Measurements from ENCODE around the gene DUOXA1.
"Not testable (repeated sequence)": the region's sequence is repeated elsewhere in the genome, so short reads cannot be mapped to it uniquely, and the experiment has no call there.

The DUOXA1 gene

DNA sequence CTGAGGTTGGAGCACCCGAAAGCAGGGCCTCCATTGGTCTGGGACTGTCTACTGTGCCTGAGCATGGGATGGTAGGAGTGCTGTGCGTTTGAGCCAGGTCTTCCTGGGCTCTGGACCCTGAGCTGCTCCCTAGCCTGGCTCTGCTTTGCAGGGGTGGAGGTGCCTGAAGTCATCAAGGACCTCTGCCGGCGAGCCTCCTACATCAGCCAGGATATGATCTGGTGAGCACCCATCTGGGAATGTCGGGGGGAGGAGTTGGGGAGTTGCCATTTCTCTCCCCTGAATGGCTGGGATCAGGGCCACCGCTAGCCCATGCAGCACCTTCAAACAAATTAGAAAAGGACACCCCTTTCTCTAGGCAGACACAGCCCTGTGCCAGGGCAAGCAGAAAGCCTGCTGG is 20.8 kb upstream of the DUOXA1 start:
- DNase-seq = no peak

DNA sequence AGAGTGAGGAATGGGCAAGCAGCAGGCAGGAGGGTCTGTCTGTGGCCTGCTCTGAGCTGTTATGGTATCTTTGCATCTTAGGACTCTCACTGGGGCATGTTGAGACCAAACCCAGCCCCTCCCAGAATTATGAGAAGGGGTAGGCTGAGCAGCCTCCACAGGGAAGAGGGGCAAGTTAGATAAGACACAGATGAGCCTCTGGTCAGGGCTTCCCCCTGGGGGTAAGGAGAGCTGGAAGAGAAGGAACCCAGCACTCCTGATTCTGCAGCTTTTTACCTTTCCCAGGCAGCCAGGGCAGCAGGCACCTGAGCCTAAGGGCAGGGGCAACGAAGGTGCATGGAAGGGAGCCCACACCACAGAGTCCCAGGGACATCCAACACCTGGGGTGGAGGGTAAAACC is 19.4 kb upstream of the DUOXA1 start:
- no peak for DNase-seq

DNA sequence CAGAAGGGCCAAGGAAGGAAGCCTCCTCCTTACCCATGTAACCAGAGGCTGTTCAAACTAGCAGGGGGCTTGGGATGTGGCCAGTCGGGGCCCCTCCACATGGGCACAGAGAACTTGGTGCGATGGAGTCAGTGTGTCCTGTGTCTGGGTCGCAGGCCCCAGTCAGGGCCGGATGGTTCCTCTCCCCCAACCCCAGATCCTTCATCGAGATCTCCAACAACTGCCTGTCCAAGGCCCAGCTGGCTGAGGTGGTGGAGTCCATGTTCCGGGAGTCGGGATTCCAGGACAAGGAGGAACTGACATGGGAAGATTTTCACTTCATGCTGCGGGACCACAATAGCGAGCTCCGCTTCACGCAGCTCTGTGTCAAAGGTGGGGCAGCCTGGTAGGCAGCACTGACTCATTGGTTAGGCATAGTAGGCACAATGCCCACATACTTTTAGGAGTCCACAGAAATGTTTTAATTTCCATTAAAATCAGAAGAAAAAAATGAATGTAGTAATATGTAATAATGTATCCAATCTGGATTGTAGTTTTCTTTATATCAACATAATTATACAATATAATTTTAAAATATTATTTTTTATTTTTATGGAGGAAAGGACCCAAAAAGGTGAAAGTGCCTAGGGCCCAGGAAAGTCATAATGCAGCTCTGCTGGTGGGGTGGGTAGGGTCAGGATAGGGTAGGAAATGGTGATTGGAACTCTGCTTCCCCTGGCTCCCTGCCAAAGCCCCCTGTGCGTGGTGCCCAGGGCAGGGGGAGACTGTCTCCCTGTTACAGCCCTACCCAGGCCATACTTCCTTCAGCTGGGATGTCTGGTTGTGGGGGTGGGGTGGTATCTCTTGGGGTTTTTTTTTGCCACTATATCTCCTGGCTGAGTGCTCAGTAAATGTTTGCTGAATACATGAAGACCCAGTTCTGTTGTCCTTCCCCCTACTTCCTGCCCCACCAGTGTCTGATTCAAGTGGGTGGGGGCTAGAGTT is 18.7 kb upstream of the DUOXA1 start:
- DNase-seq = no peak

DNA sequence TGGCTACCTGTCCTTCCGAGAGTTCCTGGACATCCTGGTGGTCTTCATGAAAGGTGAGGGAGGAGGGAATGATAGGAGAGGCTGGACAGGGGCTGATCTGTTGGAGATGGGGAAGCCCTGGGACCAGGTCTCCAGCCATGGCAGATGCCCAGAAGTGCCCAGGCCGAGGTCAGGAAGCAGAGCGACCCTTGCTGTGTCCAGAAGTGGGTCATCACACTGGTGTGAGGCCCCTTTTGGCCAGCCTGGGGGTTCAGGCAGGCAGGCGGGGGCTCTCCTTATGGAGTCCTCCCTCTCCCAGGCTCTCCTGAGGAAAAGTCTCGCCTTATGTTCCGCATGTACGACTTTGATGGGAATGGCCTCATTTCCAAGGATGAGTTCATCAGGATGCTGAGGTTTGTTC is 17.9 kb upstream of the DUOXA1 start:
- DNase-seq = no peak

DNA sequence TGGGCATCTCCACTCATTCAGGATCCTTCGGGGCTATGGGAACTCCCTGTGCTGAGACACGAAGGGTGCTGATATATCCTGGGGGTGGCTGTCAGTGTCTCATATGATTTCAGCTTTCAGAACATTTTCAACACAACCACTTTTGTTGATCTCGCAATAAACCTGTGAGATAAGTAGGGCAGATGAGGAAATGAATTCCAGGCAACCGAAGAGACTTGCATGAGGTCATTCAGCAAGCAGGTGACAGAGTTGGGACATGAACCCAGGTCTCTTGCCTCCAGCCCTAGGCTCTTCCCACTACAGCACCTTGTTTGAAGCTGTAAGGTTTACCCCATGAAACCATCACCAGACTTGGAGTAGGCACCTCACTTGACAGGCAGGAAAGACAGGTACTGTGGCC is 16.7 kb upstream of the DUOXA1 start:
- DNase-seq = no peak

DNA sequence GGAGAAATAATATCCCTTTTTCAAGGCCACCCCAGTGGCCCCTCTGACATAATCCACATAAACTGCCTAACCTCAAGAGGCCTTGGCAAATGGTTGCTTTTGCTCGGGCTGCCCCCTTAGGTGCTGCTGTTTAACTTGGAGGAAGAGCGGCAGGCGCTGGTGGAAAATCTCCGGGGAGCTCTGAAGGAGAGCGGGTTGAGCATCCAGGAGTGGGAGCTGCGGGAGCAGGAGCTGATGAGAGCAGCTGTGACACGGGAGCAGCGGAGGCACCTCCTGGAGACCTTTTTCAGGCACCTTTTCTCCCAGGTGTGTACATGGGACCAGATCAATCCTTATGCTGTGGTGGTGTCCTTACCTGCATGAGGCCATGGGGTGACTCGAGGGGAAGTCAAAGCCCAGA is 15.1 kb upstream of the DUOXA1 start:
- no peak for DNase-seq

DNA sequence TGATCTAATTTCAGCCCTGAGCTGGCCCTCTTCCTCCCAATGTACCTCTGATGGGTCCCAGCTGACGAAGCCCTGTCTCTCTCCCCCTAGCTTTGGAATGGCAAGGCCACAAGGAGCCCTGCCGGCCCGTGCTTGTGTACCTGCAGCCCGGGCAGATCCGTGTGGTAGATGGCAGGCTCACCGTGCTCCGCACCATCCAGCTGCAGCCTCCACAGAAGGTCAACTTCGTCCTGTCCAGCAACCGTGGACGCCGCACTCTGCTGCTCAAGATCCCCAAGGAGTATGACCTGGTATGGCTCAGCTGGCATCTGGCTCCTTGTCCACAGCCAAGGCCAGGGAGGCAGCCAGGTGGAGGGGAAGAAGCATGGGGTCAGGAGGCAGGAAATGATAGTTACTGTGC is 14.3 kb upstream of the DUOXA1 start:
- DNase-seq = no peak

DNA sequence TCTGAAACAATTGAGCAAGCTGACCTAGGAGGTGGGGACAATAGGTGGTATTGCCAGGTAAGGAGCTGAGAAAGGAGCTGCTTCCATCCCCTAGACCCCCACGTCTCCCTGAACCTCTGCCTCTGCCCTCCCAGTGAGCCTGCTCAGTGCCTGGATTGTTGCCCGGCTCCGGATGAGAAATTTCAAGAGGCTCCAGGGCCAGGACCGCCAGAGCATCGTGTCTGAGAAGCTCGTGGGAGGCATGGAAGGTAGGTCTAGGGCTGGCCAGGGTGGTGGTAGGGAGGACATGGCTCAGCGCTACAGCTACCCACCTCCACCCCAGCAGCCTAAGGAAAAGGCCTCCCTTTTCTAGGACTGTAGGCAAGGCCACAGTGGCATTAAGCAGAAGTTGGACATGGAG is 13.4 kb upstream of the DUOXA1 start:
- no peak for DNase-seq

DNA sequence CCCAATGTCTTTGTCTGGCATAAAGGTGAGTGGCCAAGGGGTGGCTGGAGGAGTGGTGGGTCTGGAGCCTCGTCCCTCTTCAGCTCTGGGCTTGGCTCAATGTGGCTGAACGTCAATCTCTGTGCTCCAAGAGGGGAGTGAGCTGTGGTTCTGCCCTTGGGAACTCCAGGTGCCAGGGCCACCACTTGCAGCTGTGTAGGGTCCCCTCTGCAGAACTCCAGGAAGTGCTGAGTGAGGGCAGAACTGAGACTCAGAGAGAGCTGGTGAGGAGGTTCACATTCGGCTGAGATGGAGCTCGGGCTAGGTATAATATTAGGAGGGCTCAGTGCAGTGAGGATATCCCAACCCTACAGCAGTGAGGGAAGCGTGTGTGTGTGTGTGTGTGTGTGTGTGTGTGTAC is 11.7 kb upstream of the DUOXA1 start:
- no peak for DNase-seq

DNA sequence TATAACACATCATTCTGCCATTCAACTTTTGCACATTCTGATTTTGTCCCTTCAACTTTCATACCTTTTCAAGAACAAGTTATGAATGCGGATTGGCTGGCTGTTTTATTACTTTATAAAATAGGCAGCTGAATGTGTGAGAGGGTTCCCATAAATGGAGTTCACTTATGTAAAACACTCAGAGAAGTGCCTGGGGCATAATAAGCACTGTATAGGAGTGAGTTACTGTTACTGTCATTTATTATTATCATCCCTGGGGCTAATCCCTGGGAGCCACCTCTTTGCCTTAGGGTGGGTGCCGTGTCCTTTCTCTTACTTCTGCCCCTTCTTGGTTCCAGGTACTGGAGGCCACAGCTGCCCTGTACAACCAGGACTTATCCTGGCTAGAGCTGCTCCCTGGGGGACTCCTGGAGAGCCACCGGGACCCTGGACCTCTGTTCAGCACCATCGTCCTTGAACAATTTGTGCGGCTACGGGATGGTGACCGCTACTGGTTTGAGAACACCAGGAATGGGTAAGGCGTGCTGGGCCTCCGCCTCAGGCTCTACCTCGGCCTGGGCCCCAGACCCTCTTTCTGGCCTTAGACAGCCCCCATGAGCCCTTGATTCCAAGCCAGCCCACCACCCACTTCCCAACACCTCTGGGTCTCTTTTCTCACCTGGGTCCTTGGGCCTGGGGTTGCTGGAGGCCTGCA is 11.0 kb upstream of the DUOXA1 start:
- no peak for DNase-seq

DNA sequence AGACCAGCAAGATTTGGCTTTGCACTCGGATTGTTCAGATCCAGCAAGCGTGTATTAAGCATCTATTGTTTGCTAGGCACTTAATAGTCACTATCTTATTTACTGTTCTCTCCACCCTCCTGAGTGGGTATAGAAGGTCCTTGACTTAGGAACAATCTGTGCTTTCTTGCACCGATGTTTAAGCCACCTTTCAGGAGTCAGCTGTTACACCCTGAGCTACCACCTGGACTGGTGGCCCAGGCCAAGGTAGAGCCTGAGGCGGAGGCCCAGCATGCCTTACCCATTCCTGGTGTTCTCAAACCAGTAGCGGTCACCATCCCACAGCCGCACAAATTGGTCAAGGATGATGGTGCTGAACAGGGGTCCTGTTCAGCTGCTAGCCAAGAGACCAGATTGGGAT is 10.1 kb upstream of the DUOXA1 start:
- DNase-seq = no peak

DNA sequence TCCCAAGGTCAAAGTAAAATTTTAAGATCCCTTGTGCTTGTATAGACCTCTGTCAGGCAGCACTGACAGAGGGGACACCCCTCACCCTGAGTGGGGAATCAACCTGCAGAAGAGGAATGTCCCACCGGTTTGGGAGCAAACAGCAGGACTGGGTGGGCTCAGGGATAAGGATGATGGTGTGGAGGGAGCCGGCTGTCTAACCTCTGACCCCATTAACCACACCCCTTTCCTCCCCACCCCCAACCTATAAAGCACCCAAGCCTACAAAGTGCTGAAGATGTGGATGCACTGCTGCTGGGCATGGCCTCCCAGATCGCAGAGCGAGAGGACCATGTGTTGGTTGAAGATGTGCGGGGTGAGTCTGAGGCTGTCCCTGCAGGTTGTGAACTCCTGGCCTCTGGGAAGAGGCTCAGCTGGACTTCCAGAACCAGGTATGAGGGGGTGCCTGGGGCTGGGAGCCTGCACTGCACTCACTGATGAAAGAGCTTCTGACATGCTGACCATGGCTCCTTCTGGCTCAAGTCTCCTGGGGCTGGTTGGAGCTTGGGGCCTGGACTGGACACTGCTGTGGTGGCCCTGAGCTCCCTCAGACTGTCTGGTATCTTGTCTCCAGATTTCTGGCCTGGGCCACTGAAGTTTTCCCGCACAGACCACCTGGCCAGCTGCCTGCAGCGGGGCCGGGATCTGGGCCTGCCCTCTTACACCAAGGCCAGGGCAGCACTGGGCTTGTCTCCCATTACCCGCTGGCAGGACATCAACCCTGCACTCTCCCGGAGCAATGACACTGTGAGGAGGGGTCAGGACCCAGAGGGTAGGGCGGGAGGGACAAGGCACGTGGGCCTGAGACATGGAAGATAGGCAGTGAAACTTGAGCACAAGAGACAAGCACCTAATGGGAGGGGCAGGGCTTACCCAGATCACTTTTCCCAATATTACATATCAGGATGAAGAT is 9.4 kb upstream of the DUOXA1 start:
- no peak for DNase-seq

DNA sequence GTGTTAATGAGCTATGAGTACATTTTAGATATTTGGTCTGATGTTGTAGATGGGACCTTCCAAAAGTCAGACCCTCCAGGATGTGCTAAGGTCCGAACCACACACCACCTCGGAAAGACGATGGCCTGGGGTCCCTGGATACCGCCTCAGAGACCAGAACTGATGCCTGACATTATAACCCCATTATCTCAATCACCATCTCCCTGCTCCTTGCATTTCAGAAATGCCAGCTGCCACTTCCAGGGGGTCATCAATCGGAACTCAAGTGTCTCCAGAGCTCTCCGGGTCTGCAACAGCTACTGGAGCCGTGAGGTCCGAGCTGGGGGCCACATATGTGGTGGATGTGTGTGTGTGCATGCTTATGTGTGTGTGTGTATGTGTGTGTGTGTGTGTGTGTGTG is 8.0 kb upstream of the DUOXA1 start:
- DNase-seq = no peak

DNA sequence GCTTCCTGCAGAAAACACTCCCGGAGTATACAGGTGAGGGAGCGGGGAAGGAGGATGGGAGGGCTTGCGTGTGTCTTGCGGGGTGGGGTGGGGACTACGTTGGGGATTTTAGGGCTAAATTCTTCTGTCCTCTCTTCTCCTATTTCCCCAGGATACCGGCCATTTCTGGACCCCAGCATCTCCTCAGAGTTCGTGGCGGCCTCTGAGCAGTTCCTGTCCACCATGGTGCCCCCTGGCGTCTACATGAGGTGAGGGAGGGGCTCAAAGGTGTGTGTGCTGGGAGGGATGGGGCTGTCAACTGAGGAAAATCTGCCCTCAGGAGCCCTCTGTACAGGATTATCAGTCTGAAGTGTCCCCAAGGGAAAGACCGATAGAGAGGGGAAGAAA is 6.7 kb upstream of the DUOXA1 start:
- no peak for DNase-seq

DNA sequence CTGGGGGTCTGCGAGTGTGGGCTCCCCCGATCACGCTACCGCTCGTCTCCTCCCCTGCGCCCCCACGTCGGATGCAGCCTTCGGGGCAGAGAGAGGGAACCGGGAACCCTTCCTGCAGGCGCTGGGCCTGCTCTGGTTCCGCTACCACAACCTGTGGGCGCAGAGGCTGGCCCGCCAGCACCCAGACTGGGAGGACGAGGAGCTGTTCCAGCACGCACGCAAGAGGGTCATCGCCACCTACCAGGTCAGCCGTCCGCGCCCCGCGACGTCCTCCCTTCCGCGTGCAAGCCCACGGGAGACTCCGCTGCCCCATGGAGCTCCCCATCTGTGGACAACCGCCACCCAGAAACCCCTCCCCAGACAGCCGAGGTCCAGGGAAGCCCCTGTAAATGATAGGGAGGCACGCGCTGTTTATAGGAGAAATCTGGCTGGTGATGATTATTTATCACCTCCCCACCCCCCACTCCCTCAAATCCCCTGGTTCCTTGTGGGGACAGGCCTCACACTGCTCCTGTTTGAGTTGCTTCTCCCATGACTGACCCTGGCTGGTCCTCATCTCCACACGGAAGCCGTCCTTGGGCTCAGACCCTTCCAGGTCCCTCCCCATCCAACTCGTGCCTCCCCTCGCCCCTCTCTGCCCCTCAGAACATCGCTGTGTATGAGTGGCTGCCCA is 6.2 kb upstream of the DUOXA1 start:
- not testable (repeated sequence) for DNase-seq

DNA sequence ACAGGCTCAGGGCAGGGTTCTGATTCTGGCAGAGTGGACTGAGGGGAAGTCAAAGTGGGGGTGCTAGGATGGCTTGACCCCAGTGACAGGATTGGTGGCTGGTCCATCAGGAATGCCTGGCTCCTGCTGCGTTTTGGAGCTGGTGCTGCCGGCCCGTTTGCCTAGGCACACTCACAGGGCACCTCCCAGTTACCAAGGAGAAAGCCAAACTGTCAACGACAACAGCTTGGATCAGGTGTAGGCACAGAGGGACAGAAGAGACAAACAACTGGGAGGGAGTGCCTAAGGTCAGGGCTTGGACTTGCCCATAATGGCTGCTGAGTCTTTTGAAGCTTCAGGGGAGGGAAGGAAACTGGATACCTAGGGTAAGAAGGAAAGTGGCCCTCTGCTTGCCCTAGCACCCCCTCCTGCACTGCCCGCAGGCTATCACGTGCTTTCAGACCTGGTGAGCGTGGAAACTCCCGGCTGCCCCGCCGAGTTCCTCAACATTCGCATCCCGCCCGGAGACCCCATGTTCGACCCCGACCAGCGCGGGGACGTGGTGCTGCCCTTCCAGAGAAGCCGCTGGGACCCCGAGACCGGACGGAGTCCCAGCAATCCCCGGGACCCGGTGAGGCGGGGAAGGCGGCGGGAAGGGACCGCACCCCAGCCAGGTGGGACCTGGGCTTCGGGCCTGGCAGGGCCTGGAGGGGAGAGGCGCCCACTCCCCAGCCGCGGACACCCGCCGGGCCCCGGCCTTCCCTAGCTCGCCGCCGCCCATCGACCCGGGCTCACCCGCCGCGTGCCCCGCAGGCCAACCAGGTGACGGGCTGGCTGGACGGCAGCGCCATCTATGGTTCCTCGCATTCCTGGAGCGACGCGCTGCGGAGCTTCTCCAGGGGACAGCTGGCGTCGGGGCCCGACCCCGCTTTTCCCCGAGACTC is 5.3 kb upstream of the DUOXA1 start:
- DNase-seq = no peak

DNA sequence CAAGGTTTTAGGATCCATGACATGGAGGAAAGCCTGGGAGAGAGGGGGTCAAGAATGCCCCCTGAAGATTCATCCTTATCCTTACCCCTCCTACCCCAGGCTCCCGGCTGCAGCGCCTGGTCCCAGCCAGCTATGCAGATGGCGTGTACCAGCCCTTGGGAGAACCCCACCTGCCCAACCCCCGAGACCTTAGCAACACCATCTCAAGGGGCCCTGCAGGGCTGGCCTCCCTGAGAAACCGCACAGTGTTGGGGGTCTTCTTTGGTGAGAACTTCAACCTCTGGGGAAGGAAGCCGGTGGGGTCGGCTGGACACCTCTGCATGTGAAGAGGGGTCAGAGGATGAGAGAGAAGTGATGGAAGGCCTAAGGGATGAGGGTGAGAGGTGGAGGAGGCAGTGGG is 4.4 kb upstream of the DUOXA1 start:
- no peak for DNase-seq

DNA sequence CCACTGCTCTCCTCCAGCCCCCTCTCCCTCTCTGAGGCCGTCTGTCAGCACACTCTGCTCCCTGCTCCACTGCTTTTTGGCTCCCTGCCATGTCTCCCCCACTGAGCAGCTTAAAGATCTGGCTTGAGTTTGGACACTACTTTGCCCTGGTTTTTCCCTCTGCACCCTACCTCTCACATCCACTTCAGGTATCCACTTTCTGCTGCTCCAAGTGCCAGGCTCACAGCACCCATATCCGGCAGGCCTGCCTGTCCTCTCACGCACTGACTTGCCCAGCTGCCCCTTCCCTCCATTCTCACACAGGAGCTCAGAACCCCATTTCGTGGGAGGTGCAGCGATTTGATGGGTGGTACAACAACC is 3.9 kb upstream of the DUOXA1 start:
- no peak for DNase-seq

DNA sequence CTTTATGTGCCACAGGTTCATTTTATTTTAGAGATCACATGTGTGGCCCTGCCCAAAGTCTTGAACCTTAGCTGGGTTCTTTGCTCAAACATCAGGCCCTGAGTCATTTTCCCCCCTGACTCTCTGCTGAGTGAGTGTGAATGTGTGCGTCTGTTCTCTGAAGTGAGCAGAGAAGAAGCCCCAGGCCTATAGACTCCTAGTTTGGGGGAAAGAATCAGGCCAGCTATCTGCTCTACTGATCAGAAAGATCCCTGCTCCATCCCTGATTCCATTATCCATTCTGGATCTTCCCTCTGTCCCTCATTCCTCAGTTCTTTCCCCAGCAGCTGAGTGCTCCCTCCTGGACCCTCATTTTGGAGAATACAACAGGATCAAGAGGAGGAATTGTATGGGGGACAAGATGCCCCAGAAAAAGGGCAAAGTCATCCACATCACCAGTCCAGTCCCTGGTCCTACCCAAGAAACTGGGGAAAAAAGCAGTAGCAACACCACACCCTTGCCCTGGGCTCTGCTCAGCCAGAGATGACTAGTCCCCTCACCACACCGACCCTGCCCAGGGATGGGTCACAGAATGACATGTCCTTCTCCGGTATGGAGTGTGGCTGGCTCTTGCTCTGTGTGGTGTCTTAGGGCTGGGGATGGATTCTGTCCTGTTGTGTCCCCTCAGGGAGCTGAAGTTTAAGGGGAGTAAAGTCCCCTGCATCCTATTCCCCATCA is 3.3 kb upstream of the DUOXA1 start:
- DNase-seq = no peak

DNA sequence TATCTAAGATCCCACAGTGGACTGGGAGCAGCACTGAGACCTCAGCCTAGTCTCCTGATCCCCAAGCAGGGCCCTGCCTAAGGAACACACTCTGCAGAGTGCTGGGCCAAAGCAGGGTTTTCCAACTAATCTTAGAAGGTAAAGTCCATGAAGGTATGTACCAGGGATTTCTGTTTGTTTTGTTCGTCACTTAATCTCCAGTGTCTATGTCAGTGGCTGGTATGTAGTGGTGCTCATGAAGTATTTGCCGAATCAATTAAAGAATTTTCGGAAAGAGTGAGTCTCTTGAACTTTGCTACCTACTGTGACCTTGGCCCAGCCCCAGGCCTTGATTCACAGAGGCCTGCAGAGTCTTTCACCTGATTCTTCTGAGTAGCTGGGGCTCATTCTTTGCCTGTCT is 1.8 kb upstream of the DUOXA1 start:
- no peak for DNase-seq
